Activated T-cell treated with anti-CD3 and anti-CD28 coated beads, Interleukin-2, amount 50 U/mL, for 4 hours (primary cell): ENCODE data around the gene LRRC8D. TPM values are rescaled to one million over a fixed set of nuclear protein-coding genes. Genes with fewer than 3 reads are reported as not detected.

Source experiments
- ATAC-seq, 2 donors: fragments of 200-7000 bp; cut with Tn5 transposase; one replicate each; pipeline ENCODE4 v1.10.0; 2021
- DNase-seq: peaks from one replicate; pipeline ENCODE4 v3.0.0-alpha.2; 2020
- H3K27me3 Mint-ChIP-seq: one replicate; pipeline ENCODE4 v1.8.0; 2021; ENCODE audit warnings: low read depth, mixed read lengths
- H3K36me3 Mint-ChIP-seq: one replicate; pipeline ENCODE4 v1.8.0; 2022; ENCODE audit warnings: mixed read lengths; ENCODE audit not compliant: insufficient read depth
- H3K4me1 Mint-ChIP-seq: one replicate; pipeline ENCODE4 v1.8.0; 2021; ENCODE audit warnings: low read depth, mixed read lengths
- H3K4me3 Mint-ChIP-seq: one replicate; pipeline ENCODE4 v1.8.0; 2021; ENCODE audit warnings: mild to moderate bottlenecking, moderate library complexity, mixed read lengths
- H3K9me3 Mint-ChIP-seq: one replicate; pipeline ENCODE4 v1.8.0; 2021; ENCODE audit warnings: mixed read lengths
- total RNA-seq, 3 donors: library from RNA; stranded (reverse); gene quantifications; one replicate each; pipeline ENCODE4 v1.2.1, GENCODE V29; 2021

Gene LRRC8D
- total RNA-seq, 3 donors from 2014 or later = 42.1 to 56.7 (median 48.0) TPM

DNA sequence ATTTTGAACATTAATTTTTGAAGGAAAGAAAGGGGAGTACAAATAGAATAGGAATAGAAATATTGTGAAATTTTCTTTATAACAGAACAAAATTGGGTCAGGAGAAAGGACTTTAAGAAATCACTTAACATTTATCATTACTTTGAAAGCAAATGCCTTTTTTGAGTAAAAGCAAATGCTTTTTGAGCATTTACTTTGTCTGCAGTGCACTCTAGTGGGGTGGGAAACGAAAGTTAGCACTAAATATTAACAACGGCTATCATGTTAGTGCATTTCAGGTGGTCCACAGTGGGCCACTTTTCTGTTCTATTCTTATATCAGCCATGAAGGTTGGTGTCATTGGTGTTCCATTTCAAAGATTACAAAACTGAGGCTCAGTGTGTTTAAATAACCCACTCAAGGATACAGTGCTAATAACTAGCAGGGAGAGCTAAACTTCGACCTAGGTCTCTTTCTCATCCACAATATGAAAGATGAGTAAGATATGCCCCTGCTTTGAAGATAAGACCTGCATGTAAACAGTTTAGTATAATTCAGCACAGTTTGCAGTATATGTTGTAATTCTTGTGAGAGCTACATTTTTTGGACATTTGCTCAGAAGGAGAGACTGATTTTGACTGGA lies 13.4 kb downstream of the LRRC8D start:
- no peaks in the 10 kb centered on the region for H3K36me3 Mint-ChIP-seq
- ATAC-seq = no peak
- H3K4me3 Mint-ChIP-seq = no peak overlapping the region
- peaks cover 10% of the 10 kb centered on the region for H3K4me1 Mint-ChIP-seq
- no peak for DNase-seq
- no peaks in the 10 kb centered on the region for H3K9me3 Mint-ChIP-seq
- H3K27me3 Mint-ChIP-seq = no peaks in the 10 kb centered on the region

DNA sequence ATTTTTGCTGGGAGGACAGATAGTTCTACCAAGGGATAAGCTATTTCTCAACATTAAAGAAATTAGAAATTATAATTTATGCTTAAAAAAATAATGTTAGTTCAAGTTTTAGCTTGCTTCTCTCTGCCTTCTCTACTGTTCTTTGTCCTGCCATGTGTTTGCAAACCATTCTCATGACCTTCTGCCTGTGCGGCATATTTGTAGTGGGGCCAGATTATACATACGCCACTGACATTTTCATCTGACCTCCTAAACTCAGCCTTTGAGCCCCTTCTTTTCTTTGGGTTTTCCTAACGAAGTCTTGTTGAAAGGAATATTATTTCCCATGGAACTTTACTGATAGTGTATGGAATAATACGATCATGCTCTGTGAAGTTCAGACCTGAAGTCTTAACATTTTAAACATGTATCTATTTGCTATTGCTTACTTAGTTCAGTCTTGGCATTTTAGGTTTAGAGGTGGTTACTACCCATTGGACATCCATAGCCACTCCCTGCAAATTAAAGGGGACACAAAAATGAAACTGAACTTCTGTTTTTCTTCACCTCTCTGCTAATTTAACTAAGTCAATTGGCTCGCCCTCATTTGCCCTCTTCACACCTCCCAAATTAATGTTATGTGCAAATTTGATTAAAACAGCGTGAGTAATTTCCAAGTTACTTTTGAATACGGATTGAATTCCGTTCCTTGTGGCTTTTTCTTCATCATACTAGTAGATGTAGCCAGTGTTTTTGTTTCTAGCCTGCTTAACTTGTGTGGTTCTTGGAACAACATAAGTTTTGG lies 15.6 kb downstream of the LRRC8D start:
- no peaks in the 10 kb centered on the region for H3K36me3 Mint-ChIP-seq
- H3K27me3 Mint-ChIP-seq = no peaks in the 10 kb centered on the region
- H3K9me3 Mint-ChIP-seq = no peaks in the 10 kb centered on the region
- ATAC-seq (no peak), DNase-seq (no peak)
- H3K4me1 Mint-ChIP-seq = peaks cover 10% of the 10 kb centered on the region
- no peak overlapping the region for H3K4me3 Mint-ChIP-seq

DNA sequence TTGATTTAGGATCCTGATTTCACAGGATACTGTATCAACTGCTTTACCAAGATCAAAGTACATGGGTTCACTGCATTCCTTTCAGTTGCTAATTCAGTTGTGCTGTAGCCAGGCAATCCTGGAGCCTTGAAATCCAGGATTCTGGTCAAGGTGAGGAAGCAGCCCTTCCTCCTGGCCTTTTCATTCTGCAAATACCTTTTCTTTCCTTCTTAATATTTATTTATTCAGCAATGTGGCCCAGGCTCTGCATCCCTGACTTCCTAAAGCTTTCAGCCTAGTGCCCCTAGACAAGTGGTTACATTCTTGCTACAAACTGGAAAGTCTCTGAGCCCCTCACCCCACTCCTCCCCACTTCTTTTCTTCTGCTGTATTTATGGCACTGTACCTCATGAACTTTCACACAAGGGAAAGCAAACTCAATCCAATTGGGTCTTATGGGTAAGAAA lies 16.2 kb downstream of the LRRC8D start:
- DNase-seq = no peak
- no peak for ATAC-seq
- H3K4me1 Mint-ChIP-seq = peaks cover 10% of the 10 kb centered on the region
- H3K9me3 Mint-ChIP-seq = no peaks in the 10 kb centered on the region
- no peak overlapping the region for H3K4me3 Mint-ChIP-seq
- H3K27me3 Mint-ChIP-seq = no peaks in the 10 kb centered on the region
- H3K36me3 Mint-ChIP-seq = no peaks in the 10 kb centered on the region

- Mint-ChIP-seq H3K9me3 (no peaks in the 10 kb centered on the region), H3K4me1 (peaks cover 15% of the 10 kb centered on the region), H3K27me3 (no peaks in the 10 kb centered on the region), H3K4me3 (no peak overlapping the region), H3K36me3 (no peaks in the 10 kb centered on the region)
- ATAC-seq = no peak
- no peak for DNase-seq
Observed at GRCh38 chr1:89837510-89837909, 16.7 kb downstream of the LRRC8D start.

DNA sequence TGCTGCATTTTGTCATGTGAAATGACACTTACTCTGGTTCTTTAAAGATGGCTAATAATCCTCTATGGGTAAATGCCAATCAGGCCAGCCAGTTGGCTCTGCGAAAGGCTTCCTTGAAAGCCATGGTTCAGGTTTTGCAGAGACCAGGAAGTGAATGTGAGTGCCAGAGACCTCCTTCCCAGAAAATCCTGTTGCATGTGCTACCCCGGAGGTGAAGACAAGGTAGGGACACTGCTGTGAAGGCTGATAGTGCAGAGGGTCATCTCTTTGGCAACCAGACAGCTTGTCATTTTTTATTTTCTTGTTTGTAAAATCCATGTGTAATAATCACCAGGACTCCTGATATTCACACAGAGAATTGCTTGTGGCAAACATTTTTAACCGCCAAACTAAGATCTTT lies 18.7 kb downstream of the LRRC8D start:
- Mint-ChIP-seq H3K27me3 (no peaks in the 10 kb centered on the region), H3K4me1 (peaks cover 23% of the 10 kb centered on the region), H3K9me3 (no peaks in the 10 kb centered on the region), H3K4me3 (no peak overlapping the region), H3K36me3 (no peaks in the 10 kb centered on the region)
- no peak for ATAC-seq
- DNase-seq = no peak

GRCh38 chr1:89841507-89841906 lies 20.7 kb downstream of the LRRC8D start:
- ATAC-seq (no peak), DNase-seq (no peak)
- H3K27me3 Mint-ChIP-seq = no peaks in the 10 kb centered on the region
- peaks cover 2% of the 10 kb centered on the region for H3K36me3 Mint-ChIP-seq
- H3K4me3 Mint-ChIP-seq = no peak overlapping the region
- no peaks in the 10 kb centered on the region for H3K9me3 Mint-ChIP-seq
- H3K4me1 Mint-ChIP-seq = peaks cover 38% of the 10 kb centered on the region

- peaks cover 45% of the 10 kb centered on the region for H3K4me1 Mint-ChIP-seq
- no peaks in the 10 kb centered on the region for H3K9me3 Mint-ChIP-seq
- peaks cover 7% of the 10 kb centered on the region for H3K36me3 Mint-ChIP-seq
- peak; percentile 31 to 33 for ATAC-seq
- no peak for DNase-seq
- H3K4me3 Mint-ChIP-seq = peak overlapping the region; percentile 96
- no peaks in the 10 kb centered on the region for H3K27me3 Mint-ChIP-seq
Observed at GRCh38 chr1:89842567-89843272, 21.9 kb downstream of the LRRC8D start.

GRCh38 chr1:89843273-89844130 lies 22.7 kb downstream of the LRRC8D start:
- Mint-ChIP-seq H3K27me3 (no peaks in the 10 kb centered on the region), H3K4me3 (peak overlapping the region; percentile 96), H3K36me3 (peaks cover 14% of the 10 kb centered on the region), H3K9me3 (no peaks in the 10 kb centered on the region), H3K4me1 (peaks cover 53% of the 10 kb centered on the region)
- peak; percentile 76 for DNase-seq
- peak; percentile 86 to 88 for ATAC-seq

DNA sequence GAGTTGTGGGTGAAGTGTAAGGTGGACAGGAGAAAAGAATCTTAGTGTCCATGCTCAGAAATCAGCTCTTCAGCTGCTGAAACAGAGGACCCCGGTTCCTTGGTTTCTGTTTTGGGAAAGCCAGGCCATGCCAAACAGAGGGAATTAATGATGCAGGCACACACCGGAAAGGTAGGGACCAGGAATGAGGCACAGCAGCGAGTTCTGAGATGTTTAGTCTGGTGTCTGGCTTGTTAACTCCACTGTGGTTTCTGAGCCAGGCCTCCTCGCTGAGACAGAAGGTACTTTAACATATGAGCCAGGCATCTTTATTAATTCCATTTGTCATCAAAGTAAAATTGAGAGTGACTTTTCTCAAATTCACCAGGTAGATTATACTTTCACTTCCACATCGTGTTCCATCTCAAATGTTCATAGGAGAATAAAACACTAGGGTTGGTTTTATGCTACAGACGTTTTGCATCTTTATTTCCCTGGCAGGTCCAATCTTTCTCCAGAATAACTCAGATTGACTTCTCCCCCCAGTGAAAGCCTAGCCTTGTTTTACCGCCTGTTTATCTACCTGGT lies 23.5 kb downstream of the LRRC8D start:
- Mint-ChIP-seq H3K4me1 (peaks cover 61% of the 10 kb centered on the region), H3K9me3 (no peaks in the 10 kb centered on the region), H3K4me3 (peak overlapping the region; percentile 96), H3K27me3 (no peaks in the 10 kb centered on the region), H3K36me3 (peaks cover 17% of the 10 kb centered on the region)
- peak; percentile 53 to 55 for ATAC-seq
- peak; percentile 53 for DNase-seq

DNA sequence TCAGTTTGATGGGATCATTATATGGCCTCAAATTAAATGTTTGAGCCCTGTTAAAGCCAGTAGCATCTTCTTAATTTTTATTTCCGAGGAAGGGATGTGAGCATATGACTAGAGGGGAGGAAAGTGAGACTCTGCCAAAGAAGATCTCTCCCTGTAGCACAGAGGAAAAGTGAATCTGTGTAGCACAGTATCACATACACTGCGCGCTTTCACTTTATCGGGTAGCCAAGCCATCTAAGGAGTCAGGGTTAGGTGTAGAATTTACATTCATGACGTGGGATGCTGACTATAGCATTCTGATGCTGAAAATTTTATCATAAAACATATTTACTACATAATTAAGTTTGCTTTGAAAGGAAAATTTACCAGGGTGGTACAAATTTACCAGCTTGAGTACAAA lies 24.0 kb downstream of the LRRC8D start:
- ATAC-seq (peak; percentile 28 to 47), DNase-seq (peak; percentile 13)
- H3K27me3 Mint-ChIP-seq = no peaks in the 10 kb centered on the region
- H3K36me3 Mint-ChIP-seq = peaks cover 21% of the 10 kb centered on the region
- no peaks in the 10 kb centered on the region for H3K9me3 Mint-ChIP-seq
- peaks cover 66% of the 10 kb centered on the region for H3K4me1 Mint-ChIP-seq
- H3K4me3 Mint-ChIP-seq = peak overlapping the region; percentile 96

- no peaks in the 10 kb centered on the region for H3K27me3 Mint-ChIP-seq
- H3K4me3 Mint-ChIP-seq = peak overlapping the region; percentile 96
- ATAC-seq = no peak
- peaks cover 28% of the 10 kb centered on the region for H3K36me3 Mint-ChIP-seq
- H3K9me3 Mint-ChIP-seq = no peaks in the 10 kb centered on the region
- DNase-seq = no peak
- peaks cover 74% of the 10 kb centered on the region for H3K4me1 Mint-ChIP-seq
Observed at GRCh38 chr1:89847191-89847729, 26.4 kb downstream of the LRRC8D start.

- peaks cover 30% of the 10 kb centered on the region for H3K36me3 Mint-ChIP-seq
- H3K9me3 Mint-ChIP-seq = no peaks in the 10 kb centered on the region
- H3K4me3 Mint-ChIP-seq = no peak overlapping the region
- no peaks in the 10 kb centered on the region for H3K27me3 Mint-ChIP-seq
- DNase-seq (no peak), ATAC-seq (no peak)
- H3K4me1 Mint-ChIP-seq = peaks cover 47% of the 10 kb centered on the region
Observed at GRCh38 chr1:89850844-89851415, 30.1 kb downstream of the LRRC8D start.

DNA sequence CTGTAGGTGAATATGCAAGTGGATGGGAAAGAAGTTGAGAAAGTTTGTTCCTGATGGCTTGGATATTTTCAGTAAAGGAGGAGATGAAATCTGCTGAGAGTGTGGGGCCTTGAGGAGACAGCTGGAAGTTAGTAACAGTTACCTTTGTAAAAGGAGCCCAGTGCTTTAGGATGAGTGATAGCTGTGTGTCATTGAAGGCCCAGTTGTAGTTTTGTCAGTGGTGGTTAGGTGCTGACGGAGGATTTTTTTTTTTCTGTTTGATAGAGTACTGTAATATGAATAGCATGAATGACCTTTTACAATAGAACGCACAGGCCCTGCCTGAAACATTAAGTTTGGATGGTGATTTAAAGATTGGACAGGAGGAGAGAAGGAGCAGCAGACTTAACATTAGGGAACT lies 33.3 kb downstream of the LRRC8D start:
- DNase-seq (no peak), ATAC-seq (peak; percentile 52 to 63)
- Mint-ChIP-seq H3K36me3 (peaks cover 16% of the 10 kb centered on the region), H3K9me3 (no peaks in the 10 kb centered on the region), H3K4me1 (peaks cover 24% of the 10 kb centered on the region), H3K27me3 (no peaks in the 10 kb centered on the region), H3K4me3 (no peak overlapping the region)
